ENCODE results near the gene GDF15. TPM values are rescaled to one million over a fixed set of nuclear protein-coding genes. Genes with fewer than 3 reads are reported as not detected.

GDF15 gene
- total and polyA plus RNA-seq, 2 experiments from 2014 or later: 12.6 to 19.8 TPM

GRCh38 chr19:18416778-18417249, 30.9 kb downstream of the GDF15 start:
- H3F3A ChIP-seq (replicated peaks; ENCODE audit: low read depth): peaks cover 24% of the 10 kb centered on the region
- H2AFZ ChIP-seq: peak overlapping the region; percentile 92
- no peaks in the 10 kb centered on the region for H3K36me3 ChIP-seq (ENCODE audit: insufficient read depth)
- Mint-ChIP-seq H3K36me3 (ENCODE audit: low read depth) (no peaks in the 10 kb centered on the region), H3K4me1 (peaks cover 33% of the 10 kb centered on the region), H3K4me3 (peak overlapping the region; percentile 75), H3K27ac (peak overlapping the region; percentile 37), H3K27me3 (ENCODE audit: insufficient read depth, low read depth, poor library complexity) (peaks cover 52% of the 10 kb centered on the region), H3K9me3 (no peaks in the 10 kb centered on the region)
- no peaks in the 10 kb centered on the region; the same call in 1 of the 2 replicates for H4K20me1 ChIP-seq (replicated peaks; ENCODE audit: insufficient read depth)
- ATAC-seq: peak; percentile 61
- H3K27me3 ChIP-seq (ENCODE audit: insufficient read depth): peaks cover 39% of the 10 kb centered on the region
- H3K4me2 ChIP-seq: peak overlapping the region; percentile 97
- peaks cover 8% of the 10 kb centered on the region for H3K4me1 ChIP-seq (ENCODE audit: insufficient read depth)
- TF ChIP-seq REST (IDR thresholded peaks at IDR 0.05; ENCODE audit: unreplicated experiment) (no peak), ZNF114 (CRISPR knock-in tag; IDR thresholded peaks at IDR 0.05) (no peak), EZH2phosphoT487 (IDR thresholded peaks at IDR 0.05; ENCODE audit: unreplicated experiment) (no peak), ZNF331 (CRISPR knock-in tag; IDR thresholded peaks at IDR 0.05; ENCODE audit: low read depth) (no peak), ETS1 (IDR thresholded peaks at IDR 0.05) (no peak), STAT1 (IDR thresholded peaks at IDR 0.05; ENCODE audit: unreplicated experiment) (no peak), JUNB (IDR thresholded peaks at IDR 0.05; ENCODE audit: unreplicated experiment) (no peak), POLR2AphosphoS5 (IDR thresholded peaks at IDR 0.05; ENCODE audit: low read depth) (no peak)
- H3K27ac ChIP-seq (ENCODE audit: low read depth): peak overlapping the region; percentile 69
- peak; percentile 93 for DNase-seq (ENCODE audit: low spot score)
- peak overlapping the region; percentile 73 for H3K4me3 ChIP-seq
- H3K9me2 ChIP-seq (ENCODE audit: insufficient read depth): no peaks in the 10 kb centered on the region
- no peaks in the 10 kb centered on the region for H3K79me2 ChIP-seq (replicated peaks; ENCODE audit: insufficient read depth)

GRCh38 chr19:18417250-18418028, 31.5 kb downstream of the GDF15 start:
- H3K36me3 Mint-ChIP-seq (ENCODE audit: low read depth): no peaks in the 10 kb centered on the region
- Histone ChIP-seq H2AFZ (peak overlapping the region; percentile 92), H3K4me1 (ENCODE audit: insufficient read depth) (peaks cover 8% of the 10 kb centered on the region), H3K36me3 (ENCODE audit: insufficient read depth) (no peaks in the 10 kb centered on the region), H3K27ac (ENCODE audit: low read depth) (0 out of 2 replicates have a peak overlapping the region, but pooled peaks have one; percentile 63), H3K4me2 (peak overlapping the region; percentile 97), H3K79me2 (replicated peaks; ENCODE audit: insufficient read depth) (no peaks in the 10 kb centered on the region), H3K27me3 (ENCODE audit: insufficient read depth) (peaks cover 39% of the 10 kb centered on the region), H4K20me1 (replicated peaks; ENCODE audit: insufficient read depth) (no peaks in the 10 kb centered on the region; the same call in 1 of the 2 replicates), H3K4me3 (peak overlapping the region; percentile 73), H3F3A (replicated peaks; ENCODE audit: low read depth) (peaks cover 24% of the 10 kb centered on the region), H3K9me2 (ENCODE audit: insufficient read depth) (no peaks in the 10 kb centered on the region)
- no peaks in the 10 kb centered on the region for H3K9me3 Mint-ChIP-seq
- peak overlapping the region; percentile 75 for H3K4me3 Mint-ChIP-seq
- ATAC-seq (peak; percentile 52), DNase-seq (ENCODE audit: low spot score) (peak; percentile 89)
- peak; percentile 48; the same call in 1 of the 2 replicates for TF ChIP-seq ETS1 (IDR thresholded peaks at IDR 0.05)
- no peak for TF ChIP-seq ZNF114 (CRISPR knock-in tag; IDR thresholded peaks at IDR 0.05)
- peaks cover 54% of the 10 kb centered on the region for H3K27me3 Mint-ChIP-seq (ENCODE audit: insufficient read depth, low read depth, poor library complexity)
- peaks cover 33% of the 10 kb centered on the region for H3K4me1 Mint-ChIP-seq
- H3K27ac Mint-ChIP-seq: peak overlapping the region; percentile 37; the same call in 1 of the 2 replicates

All from GM23338 (cell line).